Ishikawa (cell line): ENCODE data around the gene RIMBP2.

Experiments
- CEBPB ChIP-seq: IDR thresholded peaks from 2 replicates; pipeline ENCODE4 v1.6.1; 2012
- CREB1 ChIP-seq: IDR thresholded peaks from 2 replicates; pipeline ENCODE4 v1.6.1; 2012; ENCODE audit warnings: low read depth
- EGR1 ChIP-seq: IDR thresholded peaks from 2 replicates; pipeline ENCODE4 v1.6.1; 2012
- EP300 ChIP-seq: IDR thresholded peaks from 2 replicates; pipeline ENCODE4 v1.6.1; 2012; ENCODE audit warnings: borderline replicate concordance
- FOXM1 ChIP-seq: IDR thresholded peaks from 2 replicates; pipeline ENCODE4 v1.6.1; 2012; ENCODE audit warnings: low read depth, borderline replicate concordance
- MAX ChIP-seq: IDR thresholded peaks from 2 replicates; pipeline ENCODE4 v1.6.1; 2012
- NFIC ChIP-seq: IDR thresholded peaks from 2 replicates; pipeline ENCODE4 v1.6.1; 2012
- RAD21 ChIP-seq: IDR thresholded peaks from 2 replicates; pipeline ENCODE4 v1.6.1; 2012; ENCODE audit warnings: low read depth
- TAF1 ChIP-seq: IDR thresholded peaks from 2 replicates; pipeline ENCODE4 v1.6.1; 2012; ENCODE audit warnings: low read depth, mild to moderate bottlenecking
- TCF12 ChIP-seq: IDR thresholded peaks from 2 replicates; pipeline ENCODE4 v1.6.1; 2012; ENCODE audit warnings: low read depth
- TEAD4 ChIP-seq: IDR thresholded peaks from 2 replicates; pipeline ENCODE4 v1.6.1; 2012
- USF1 ChIP-seq: IDR thresholded peaks from 2 replicates; pipeline ENCODE4 v1.6.1; 2012
- YY1 ChIP-seq: IDR thresholded peaks from 2 replicates; pipeline ENCODE4 v1.6.1; 2012; ENCODE audit warnings: low read depth
- ZBTB7A ChIP-seq: IDR thresholded peaks from 2 replicates; pipeline ENCODE4 v1.6.1; 2012; ENCODE audit warnings: low read depth
- TF ChIP-seq, protein P1 (sequence below): IDR thresholded peaks from 2 replicates; pipeline ENCODE4 v1.6.1; 2012; ENCODE audit warnings: low read depth, mild to moderate bottlenecking

The RIMBP2 gene

GRCh38 chr12:130686511-130686991 is 29.5 kb downstream of the RIMBP2 start:
- TF ChIP-seq NFIC (no peak), YY1 (no peak), TEAD4 (no peak), CEBPB (no peak), TCF12 (no peak), CREB1 (no peak), RAD21 (no peak), EP300 (no peak), TAF1 (no peak), FOXM1 (no peak), ZBTB7A (no peak), MAX (no peak)
- TF ChIP-seq, protein P1, sequence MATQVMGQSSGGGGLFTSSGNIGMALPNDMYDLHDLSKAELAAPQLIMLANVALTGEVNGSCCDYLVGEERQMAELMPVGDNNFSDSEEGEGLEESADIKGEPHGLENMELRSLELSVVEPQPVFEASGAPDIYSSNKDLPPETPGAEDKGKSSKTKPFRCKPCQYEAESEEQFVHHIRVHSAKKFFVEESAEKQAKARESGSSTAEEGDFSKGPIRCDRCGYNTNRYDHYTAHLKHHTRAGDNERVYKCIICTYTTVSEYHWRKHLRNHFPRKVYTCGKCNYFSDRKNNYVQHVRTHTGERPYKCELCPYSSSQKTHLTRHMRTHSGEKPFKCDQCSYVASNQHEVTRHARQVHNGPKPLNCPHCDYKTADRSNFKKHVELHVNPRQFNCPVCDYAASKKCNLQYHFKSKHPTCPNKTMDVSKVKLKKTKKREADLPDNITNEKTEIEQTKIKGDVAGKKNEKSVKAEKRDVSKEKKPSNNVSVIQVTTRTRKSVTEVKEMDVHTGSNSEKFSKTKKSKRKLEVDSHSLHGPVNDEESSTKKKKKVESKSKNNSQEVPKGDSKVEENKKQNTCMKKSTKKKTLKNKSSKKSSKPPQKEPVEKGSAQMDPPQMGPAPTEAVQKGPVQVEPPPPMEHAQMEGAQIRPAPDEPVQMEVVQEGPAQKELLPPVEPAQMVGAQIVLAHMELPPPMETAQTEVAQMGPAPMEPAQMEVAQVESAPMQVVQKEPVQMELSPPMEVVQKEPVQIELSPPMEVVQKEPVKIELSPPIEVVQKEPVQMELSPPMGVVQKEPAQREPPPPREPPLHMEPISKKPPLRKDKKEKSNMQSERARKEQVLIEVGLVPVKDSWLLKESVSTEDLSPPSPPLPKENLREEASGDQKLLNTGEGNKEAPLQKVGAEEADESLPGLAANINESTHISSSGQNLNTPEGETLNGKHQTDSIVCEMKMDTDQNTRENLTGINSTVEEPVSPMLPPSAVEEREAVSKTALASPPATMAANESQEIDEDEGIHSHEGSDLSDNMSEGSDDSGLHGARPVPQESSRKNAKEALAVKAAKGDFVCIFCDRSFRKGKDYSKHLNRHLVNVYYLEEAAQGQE, result no peak

DNA sequence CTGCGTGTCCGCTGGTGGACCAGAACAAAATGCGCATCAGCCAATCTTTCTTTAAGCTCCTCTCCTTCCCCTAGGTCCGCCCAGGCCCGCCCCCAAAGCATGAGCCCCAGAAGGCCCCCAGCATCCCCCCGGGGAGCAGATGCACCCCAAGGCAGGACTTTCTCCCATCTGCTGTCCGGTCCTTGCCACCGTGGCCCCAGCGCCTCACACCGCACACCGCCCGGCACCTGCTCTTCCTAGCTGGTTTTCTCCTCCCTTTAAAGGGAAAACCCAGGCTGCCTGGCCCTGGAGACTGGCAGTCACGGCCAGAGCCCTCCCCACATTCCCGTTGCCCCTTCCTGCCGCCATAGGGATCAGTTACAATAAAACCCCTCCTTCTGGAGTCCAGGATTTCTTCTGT is 30.2 kb downstream of the RIMBP2 start:
- no peak for TF ChIP-seq MAX
- TF ChIP-seq CREB1, result no peak

GRCh38 chr12:130685250-130685787 is 30.8 kb downstream of the RIMBP2 start:
- no peak for TF ChIP-seq USF1
- TF ChIP-seq, protein P1, result no peak
- no peak for TF ChIP-seq CREB1
- TF ChIP-seq CEBPB, result no peak
- TF ChIP-seq EGR1, result no peak
- no peak for TF ChIP-seq ZBTB7A
- no peak for TF ChIP-seq NFIC
- no peak for TF ChIP-seq EP300
- TF ChIP-seq YY1, result no peak
- TF ChIP-seq MAX, result no peak
- TF ChIP-seq TCF12, result no peak
- TF ChIP-seq RAD21, result no peak
- no peak for TF ChIP-seq TEAD4
- no peak for TF ChIP-seq TAF1

- TF ChIP-seq USF1 (no peak), CREB1 (no peak), TCF12 (no peak), EGR1 (no peak), CEBPB (no peak), NFIC (no peak), ZBTB7A (no peak), MAX (no peak), RAD21 (no peak), TAF1 (no peak), EP300 (no peak), TEAD4 (no peak), YY1 (no peak), FOXM1 (no peak)
- TF ChIP-seq, protein P1, result no peak
Observed at GRCh38 chr12:130683811-130684210, 32.3 kb downstream of the RIMBP2 start.
